Uterus (tissue), 4 donors: ENCODE data around the gene FHAD1. TPM values are rescaled to one million over a fixed set of nuclear protein-coding genes. Genes with fewer than 3 reads are reported as not detected.
A peak's percentile ranks its signal among the peaks of the same experiment; 100 is the strongest.

Experiments
- DNase-seq, 2 donors: peaks; one replicate each; pipeline ENCODE4 v3.0.0-alpha.2; 2019 to 2020
- H3K27ac ChIP-seq, 2 donors: fragments of 200-600 bp; sonication (generic); 1 replicate in 1 of 2; 2 replicates in 1 of 2; pipeline ENCODE4 v1.5.1; 2016 to 2018
- H3K27me3 ChIP-seq, 2 donors: fragments of 200-600 bp; sonication (generic); one replicate each; pipeline ENCODE4 v1.5.1; 2018 to 2019; ENCODE audit warnings: control low read depth in 1 of 2
- H3K36me3 ChIP-seq, 2 donors: fragments of 200-600 bp; sonication (generic); one replicate each; pipeline ENCODE4 v1.5.1; 2019; ENCODE audit warnings: control low read depth in 1 of 2
- H3K4me1 ChIP-seq, 2 donors: fragments of 200-600 bp; sonication (generic); one replicate each; pipeline ENCODE4 v1.5.1; 2018 to 2019; ENCODE audit warnings: control low read depth in 1 of 2
- H3K4me3 ChIP-seq, 2 donors: fragments of 200-600 bp; sonication (generic); 1 replicate in 1 of 2; 2 replicates in 1 of 2; pipeline ENCODE4 v1.5.1; 2018 to 2019; ENCODE audit warnings: mild to moderate bottlenecking in 1 of 2
- H3K9me3 ChIP-seq, 2 donors: fragments of 200-600 bp; sonication (generic); one replicate each; pipeline ENCODE4 v1.5.1; 2019; ENCODE audit warnings: control low read depth in 1 of 2
- CTCF ChIP-seq, 4 experiments: fragments of 200-600 bp in 2 of 4; fragments of 450-650 bp in 2 of 4; sonication (generic) in 2 of 4; IDR thresholded peaks; one replicate each; pipeline ENCODE4 v1.5.1; 2016 to 2019; ENCODE audit warnings: antibody characterized with exemption in 4 of 4, mild to moderate bottlenecking in 2 of 4, moderate library complexity in 1 of 4
- POLR2A ChIP-seq, 2 donors: fragments of 450-650 bp; IDR thresholded peaks; one replicate each; pipeline ENCODE4 v1.6.1; 2016; ENCODE audit warnings: antibody characterized with exemption in 2 of 2, mild to moderate bottlenecking in 1 of 2, moderate library complexity in 1 of 2
- intact Hi-C: fragments of 100-400 bp; cut with DNase I; formaldehyde crosslinking; loops from one replicate; pipeline ENCODE4 v1.15.1; 2023; ENCODE audit warnings: low total_unique reads
- total RNA-seq, 4 donors: library from RNA; depleted of rRNA in 3 of 4; stranded (reverse); fragments of >200 nt in 3 of 4; gene quantifications; one replicate each; pipeline versions ENCODE4 v1.1.0 to v1.2.4, GENCODE V29; 2014 to 2023
- donor health status: DM: yes; HTN: yes; CAD: no.

FHAD1 gene
- total RNA-seq, 4 donors from 2014 or later, result 1.1 to 4.1 TPM; not detected in 2

GRCh38 chr1:15403962-15404580 lies 157.0 kb downstream of the FHAD1 start:
- H3K27ac ChIP-seq, result no peak overlapping the region
- no peaks in the 10 kb centered on the region for H3K36me3 ChIP-seq
- no peak overlapping the region for H3K4me3 ChIP-seq
- no peak for DNase-seq
- intact Hi-C loops, result no loop called here
- H3K4me1 ChIP-seq, result no peaks in the 10 kb centered on the region
- TF ChIP-seq CTCF (IDR thresholded peaks at IDR 0.05), result no peak
- no peak for TF ChIP-seq POLR2A (IDR thresholded peaks at IDR 0.05)
- no peaks in the 10 kb centered on the region for H3K27me3 ChIP-seq
- peaks cover 0 to 3% of the 10 kb centered on the region in 2 donors for H3K9me3 ChIP-seq

- TF ChIP-seq POLR2A (IDR thresholded peaks at IDR 0.05), result no peak
- TF ChIP-seq CTCF (IDR thresholded peaks at IDR 0.05), result no peak
- no peaks in the 10 kb centered on the region for H3K36me3 ChIP-seq
- intact Hi-C loops, result no loop called here
- H3K27me3 ChIP-seq, result no peaks in the 10 kb centered on the region
- no peaks in the 10 kb centered on the region for H3K9me3 ChIP-seq
- no peak for DNase-seq
- no peak overlapping the region for H3K4me3 ChIP-seq
- H3K27ac ChIP-seq, result no peak overlapping the region
- no peaks in the 10 kb centered on the region for H3K4me1 ChIP-seq
Observed at GRCh38 chr1:15405106-15405850, 158.3 kb downstream of the FHAD1 start.

- Histone ChIP-seq H3K4me1 (peaks cover 0 to 8% of the 10 kb centered on the region in 2 donors), H3K36me3 (no peaks in the 10 kb centered on the region), H3K9me3 (no peaks in the 10 kb centered on the region), H3K27me3 (no peaks in the 10 kb centered on the region), H3K4me3 (no peak overlapping the region), H3K27ac (peak overlapping the region; percentile 84 to 95)
- DNase-seq, result peak; percentile 76 to 83
- TF ChIP-seq CTCF (IDR thresholded peaks at IDR 0.05) (no peak), POLR2A (IDR thresholded peaks at IDR 0.05) (no peak)
- intact Hi-C loops, result no loop called here
Observed at GRCh38 chr1:15406614-15407559, 159.9 kb downstream of the FHAD1 start.

GRCh38 chr1:15407580-15407979 lies 160.6 kb downstream of the FHAD1 start:
- TF ChIP-seq CTCF (IDR thresholded peaks at IDR 0.05) (no peak), POLR2A (IDR thresholded peaks at IDR 0.05) (no peak)
- Histone ChIP-seq H3K27ac (peak overlapping the region; percentile 84 to 95), H3K4me3 (no peak overlapping the region), H3K9me3 (no peaks in the 10 kb centered on the region), H3K36me3 (no peaks in the 10 kb centered on the region), H3K27me3 (no peaks in the 10 kb centered on the region), H3K4me1 (peaks cover 0 to 8% of the 10 kb centered on the region in 2 donors)
- DNase-seq, result no peak
- intact Hi-C loops, result no loop called here
